WTC11 (cell line): ENCODE measurements around the gene B3GNT4. TPM values are rescaled to one million over a fixed set of nuclear protein-coding genes. Genes with fewer than 3 reads are reported as not detected.

Experiments used
- ATAC-seq: fragments of 200-7000 bp; cut with Tn5 transposase; 2 replicates; pipeline ENCODE4 v1.10.0; 2021; ENCODE audit warnings: mild to moderate bottlenecking, moderate library complexity
- CTCF ChIA-PET: fragments of 300-600 bp; sonication (Branson Sonifier 250); formaldehyde crosslinking; loops from one replicate; lab custom pipeline; 2021; ENCODE audit warnings: antibody characterized with exemption; lab: Charles Lee
- POLR2A ChIA-PET: fragments of 350-600 bp; sonication (Branson Sonifier 250); formaldehyde crosslinking; loops from one replicate; lab custom pipeline; 2021; ENCODE audit warnings: antibody characterized with exemption; lab: Charles Lee
- DNase-seq: peaks from one replicate; pipeline ENCODE4 v3.0.0; 2021; ENCODE audit warnings: low spot score
- H3K27ac Mint-ChIP-seq: 2 replicates; pipeline ENCODE4 v1.8.0; 2021; ENCODE audit warnings: mixed read lengths
- H3K27me3 Mint-ChIP-seq: 2 replicates; pipeline ENCODE4 v1.8.0; 2021; ENCODE audit warnings: low read depth, mild to moderate bottlenecking, moderate library complexity, mixed read lengths
- H3K36me3 Mint-ChIP-seq: 2 replicates; pipeline ENCODE4 v1.8.0; 2021; ENCODE audit warnings: mixed read lengths
- H3K4me1 Mint-ChIP-seq: 2 replicates; pipeline ENCODE4 v1.8.0; 2022; ENCODE audit warnings: mixed read lengths
- H3K4me3 Mint-ChIP-seq: 2 replicates; pipeline ENCODE4 v1.8.0; 2021; ENCODE audit warnings: mild to moderate bottlenecking, moderate library complexity, mixed read lengths
- H3K9me3 Mint-ChIP-seq: 2 replicates; pipeline ENCODE4 v1.8.0; 2021; ENCODE audit warnings: mixed read lengths
- CBFB ChIP-seq: sonication (generic); formaldehyde crosslinking; IDR thresholded peaks from 2 replicates; pipeline ENCODE4 v1.8.1; 2022; ENCODE audit warnings: mild to moderate bottlenecking, low read depth, missing genetic modification reagents
- CDX4 ChIP-seq: fragments of 250-450 bp; sonication (Bioruptor Pico); IDR thresholded peaks from 2 replicates; pipeline ENCODE4 v1.9.0; 2021; ENCODE audit warnings: moderate library complexity, mild to moderate bottlenecking, inconsistent platforms, borderline replicate concordance
- CREB1 ChIP-seq: sonication (generic); formaldehyde crosslinking; IDR thresholded peaks from 2 replicates; pipeline ENCODE4 v1.8.0; 2023; ENCODE audit warnings: mild to moderate bottlenecking, missing genetic modification reagents
- CTCF ChIP-seq: fragments of 200-600 bp; IDR thresholded peaks from 2 replicates; pipeline ENCODE4 v1.8.0; 2022; ENCODE audit warnings: antibody characterized with exemption
- FOXJ3 ChIP-seq: sonication (generic); formaldehyde crosslinking; IDR thresholded peaks from 2 replicates; pipeline ENCODE4 v1.9.0; 2021; ENCODE audit warnings: missing genetic modification reagents, mild to moderate bottlenecking, borderline replicate concordance
- IRF2 ChIP-seq: sonication (generic); formaldehyde crosslinking; IDR thresholded peaks from 2 replicates; pipeline ENCODE4 v1.8.0; 2022; ENCODE audit warnings: low read depth, missing genetic modification reagents, borderline replicate concordance
- MAX ChIP-seq: sonication (generic); formaldehyde crosslinking; IDR thresholded peaks from 2 replicates; pipeline ENCODE4 v1.8.0; 2022; ENCODE audit warnings: mild to moderate bottlenecking, missing genetic modification reagents
- MXD4 ChIP-seq: fragments of 250-450 bp; sonication (Bioruptor Pico); IDR thresholded peaks from 2 replicates; pipeline ENCODE4 v1.8.0; 2021; ENCODE audit warnings: mild to moderate bottlenecking, moderate library complexity, borderline replicate concordance
- RORB ChIP-seq: fragments of 250-450 bp; sonication (Bioruptor Pico); IDR thresholded peaks from 2 replicates; pipeline ENCODE4 v1.9.0; 2021; ENCODE audit warnings: mild to moderate bottlenecking
- TEAD1 ChIP-seq: sonication (generic); formaldehyde crosslinking; IDR thresholded peaks from 2 replicates; pipeline ENCODE4 v1.8.0; 2022; ENCODE audit warnings: mild to moderate bottlenecking, missing genetic modification reagents
- TP53 ChIP-seq: sonication (generic); formaldehyde crosslinking; IDR thresholded peaks from 2 replicates; pipeline ENCODE4 v1.8.1; 2023; ENCODE audit warnings: mild to moderate bottlenecking, missing genetic modification reagents
- ZNF138 ChIP-seq: sonication (generic); formaldehyde crosslinking; conservative IDR thresholded peaks from 2 replicates; pipeline ENCODE4 v1.8.1; 2022; ENCODE audit warnings: mild to moderate bottlenecking, moderate library complexity, missing genetic modification reagents
- ZNF263 ChIP-seq: sonication (generic); formaldehyde crosslinking; IDR thresholded peaks from 2 replicates; pipeline ENCODE4 v1.8.1; 2022; ENCODE audit warnings: low read depth, mild to moderate bottlenecking, moderate library complexity, missing genetic modification reagents
- ZNF396 ChIP-seq: fragments of 250-450 bp; sonication (Bioruptor Pico); IDR thresholded peaks from 2 replicates; pipeline ENCODE4 v1.8.0; 2021; ENCODE audit warnings: mild to moderate bottlenecking, moderate library complexity, borderline replicate concordance
- ZNF423 ChIP-seq: fragments of 250-450 bp; sonication (Bioruptor Pico); IDR thresholded peaks from 2 replicates; pipeline ENCODE4 v2.1.2; 2022; ENCODE audit warnings: mild to moderate bottlenecking, moderate library complexity
- total RNA-seq: library from RNA; stranded (reverse); gene quantifications from 3 replicates; pipeline ENCODE4 v1.2.3, GENCODE V29; 2021
- TF ChIP-seq, protein P1 (sequence below): sonication (generic); formaldehyde crosslinking; IDR thresholded peaks from 2 replicates; pipeline ENCODE4 v1.8.1; 2022; ENCODE audit warnings: missing genetic modification reagents, borderline replicate concordance
- TF ChIP-seq, protein P2 (sequence below): sonication (generic); formaldehyde crosslinking; IDR thresholded peaks from 2 replicates; pipeline ENCODE4 v1.8.0; 2022; ENCODE audit warnings: mild to moderate bottlenecking, missing genetic modification reagents
- TF ChIP-seq, protein P3 (sequence below): sonication (generic); formaldehyde crosslinking; IDR thresholded peaks from 2 replicates; pipeline ENCODE4 v1.8.1; 2023; ENCODE audit warnings: mild to moderate bottlenecking, missing genetic modification reagents, borderline replicate concordance
- TF ChIP-seq, protein P4 (sequence below): sonication (generic); formaldehyde crosslinking; IDR thresholded peaks from 2 replicates; pipeline ENCODE4 v1.8.1; 2023; ENCODE audit warnings: mild to moderate bottlenecking, moderate library complexity, missing genetic modification reagents

Gene B3GNT4
- total RNA-seq, 1 experiment from 2014 or later, result 2.0 TPM

DNA sequence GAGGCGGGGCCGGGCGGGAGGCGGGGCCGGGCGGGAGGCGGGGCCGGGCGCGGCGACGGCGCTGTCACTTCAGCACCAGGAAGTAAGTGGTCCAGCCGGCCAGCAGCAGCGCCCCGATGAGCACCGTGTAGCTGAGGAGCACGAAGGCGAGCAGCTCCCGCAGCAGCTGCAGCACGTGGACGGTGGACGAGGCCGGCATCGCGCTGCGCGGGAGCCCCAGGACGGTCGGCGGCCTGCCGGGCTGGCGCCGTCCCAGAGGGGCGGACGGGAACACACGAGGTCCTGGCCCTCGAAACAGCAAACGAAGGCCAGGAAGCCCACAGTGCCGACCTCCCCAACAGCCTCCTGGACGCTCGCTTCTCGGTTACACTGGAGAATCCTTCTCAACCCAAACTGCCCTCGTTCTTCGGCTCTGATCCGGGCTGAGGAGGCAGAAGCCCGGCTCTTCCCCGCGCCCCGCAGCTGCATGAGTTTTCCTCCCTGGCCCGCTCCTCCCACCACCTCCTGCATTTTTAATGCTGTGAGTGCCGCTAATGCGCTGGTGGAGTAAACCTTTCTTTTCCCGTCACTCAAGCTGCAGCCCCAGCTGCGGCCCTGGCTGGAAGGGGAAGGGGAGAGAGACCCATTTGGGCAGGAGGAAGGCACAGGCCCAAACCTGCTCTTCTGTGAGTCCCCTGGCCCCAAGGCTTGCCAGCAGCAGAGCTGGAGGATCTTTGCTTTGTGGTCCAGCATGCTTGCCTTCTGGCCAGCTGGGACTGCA is 23.0 kb downstream of the B3GNT4 start (continued):
- TF ChIP-seq IRF2 (0 out of 2 replicates have a peak, but pooled peaks have one; percentile 74), MXD4 (CRISPR knock-in tag) (no peak), FOXJ3 (CRISPR knock-in tag) (0 out of 2 replicates have a peak, but pooled peaks have one; percentile 71), CDX4 (CRISPR knock-in tag) (no peak), CREB1 (peak; percentile 94), ZNF423 (CRISPR knock-in tag) (no peak), TEAD1 (CRISPR knock-in tag) (peak; percentile 96)
- TF ChIP-seq, protein P1, sequence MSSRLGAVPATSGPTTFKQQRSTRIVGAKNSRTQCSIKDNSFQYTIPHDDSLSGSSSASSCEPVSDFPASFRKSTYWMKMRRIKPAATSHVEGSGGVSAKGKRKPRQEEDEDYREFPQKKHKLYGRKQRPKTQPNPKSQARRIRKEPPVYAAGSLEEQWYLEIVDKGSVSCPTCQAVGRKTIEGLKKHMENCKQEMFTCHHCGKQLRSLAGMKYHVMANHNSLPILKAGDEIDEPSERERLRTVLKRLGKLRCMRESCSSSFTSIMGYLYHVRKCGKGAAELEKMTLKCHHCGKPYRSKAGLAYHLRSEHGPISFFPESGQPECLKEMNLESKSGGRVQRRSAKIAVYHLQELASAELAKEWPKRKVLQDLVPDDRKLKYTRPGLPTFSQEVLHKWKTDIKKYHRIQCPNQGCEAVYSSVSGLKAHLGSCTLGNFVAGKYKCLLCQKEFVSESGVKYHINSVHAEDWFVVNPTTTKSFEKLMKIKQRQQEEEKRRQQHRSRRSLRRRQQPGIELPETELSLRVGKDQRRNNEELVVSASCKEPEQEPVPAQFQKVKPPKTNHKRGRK (CRISPR knock-in tag), result 0 out of 2 replicates have a peak, but pooled peaks have one; percentile 82
- TF ChIP-seq, protein P2, sequence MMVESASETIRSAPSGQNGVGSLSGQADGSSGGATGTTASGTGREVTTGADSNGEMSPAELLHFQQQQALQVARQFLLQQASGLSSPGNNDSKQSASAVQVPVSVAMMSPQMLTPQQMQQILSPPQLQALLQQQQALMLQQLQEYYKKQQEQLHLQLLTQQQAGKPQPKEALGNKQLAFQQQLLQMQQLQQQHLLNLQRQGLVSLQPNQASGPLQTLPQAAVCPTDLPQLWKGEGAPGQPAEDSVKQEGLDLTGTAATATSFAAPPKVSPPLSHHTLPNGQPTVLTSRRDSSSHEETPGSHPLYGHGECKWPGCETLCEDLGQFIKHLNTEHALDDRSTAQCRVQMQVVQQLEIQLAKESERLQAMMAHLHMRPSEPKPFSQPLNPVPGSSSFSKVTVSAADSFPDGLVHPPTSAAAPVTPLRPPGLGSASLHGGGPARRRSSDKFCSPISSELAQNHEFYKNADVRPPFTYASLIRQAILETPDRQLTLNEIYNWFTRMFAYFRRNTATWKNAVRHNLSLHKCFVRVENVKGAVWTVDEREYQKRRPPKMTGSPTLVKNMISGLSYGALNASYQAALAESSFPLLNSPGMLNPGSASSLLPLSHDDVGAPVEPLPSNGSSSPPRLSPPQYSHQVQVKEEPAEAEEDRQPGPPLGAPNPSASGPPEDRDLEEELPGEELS (CRISPR knock-in tag), result peak; percentile 99
- TF ChIP-seq, protein P3, sequence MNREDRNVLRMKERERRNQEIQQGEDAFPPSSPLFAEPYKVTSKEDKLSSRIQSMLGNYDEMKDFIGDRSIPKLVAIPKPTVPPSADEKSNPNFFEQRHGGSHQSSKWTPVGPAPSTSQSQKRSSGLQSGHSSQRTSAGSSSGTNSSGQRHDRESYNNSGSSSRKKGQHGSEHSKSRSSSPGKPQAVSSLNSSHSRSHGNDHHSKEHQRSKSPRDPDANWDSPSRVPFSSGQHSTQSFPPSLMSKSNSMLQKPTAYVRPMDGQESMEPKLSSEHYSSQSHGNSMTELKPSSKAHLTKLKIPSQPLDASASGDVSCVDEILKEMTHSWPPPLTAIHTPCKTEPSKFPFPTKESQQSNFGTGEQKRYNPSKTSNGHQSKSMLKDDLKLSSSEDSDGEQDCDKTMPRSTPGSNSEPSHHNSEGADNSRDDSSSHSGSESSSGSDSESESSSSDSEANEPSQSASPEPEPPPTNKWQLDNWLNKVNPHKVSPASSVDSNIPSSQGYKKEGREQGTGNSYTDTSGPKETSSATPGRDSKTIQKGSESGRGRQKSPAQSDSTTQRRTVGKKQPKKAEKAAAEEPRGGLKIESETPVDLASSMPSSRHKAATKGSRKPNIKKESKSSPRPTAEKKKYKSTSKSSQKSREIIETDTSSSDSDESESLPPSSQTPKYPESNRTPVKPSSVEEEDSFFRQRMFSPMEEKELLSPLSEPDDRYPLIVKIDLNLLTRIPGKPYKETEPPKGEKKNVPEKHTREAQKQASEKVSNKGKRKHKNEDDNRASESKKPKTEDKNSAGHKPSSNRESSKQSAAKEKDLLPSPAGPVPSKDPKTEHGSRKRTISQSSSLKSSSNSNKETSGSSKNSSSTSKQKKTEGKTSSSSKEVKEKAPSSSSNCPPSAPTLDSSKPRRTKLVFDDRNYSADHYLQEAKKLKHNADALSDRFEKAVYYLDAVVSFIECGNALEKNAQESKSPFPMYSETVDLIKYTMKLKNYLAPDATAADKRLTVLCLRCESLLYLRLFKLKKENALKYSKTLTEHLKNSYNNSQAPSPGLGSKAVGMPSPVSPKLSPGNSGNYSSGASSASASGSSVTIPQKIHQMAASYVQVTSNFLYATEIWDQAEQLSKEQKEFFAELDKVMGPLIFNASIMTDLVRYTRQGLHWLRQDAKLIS (CRISPR knock-in tag), result no peak; the same call in 1 of the 2 replicates
- TF ChIP-seq, protein P4, sequence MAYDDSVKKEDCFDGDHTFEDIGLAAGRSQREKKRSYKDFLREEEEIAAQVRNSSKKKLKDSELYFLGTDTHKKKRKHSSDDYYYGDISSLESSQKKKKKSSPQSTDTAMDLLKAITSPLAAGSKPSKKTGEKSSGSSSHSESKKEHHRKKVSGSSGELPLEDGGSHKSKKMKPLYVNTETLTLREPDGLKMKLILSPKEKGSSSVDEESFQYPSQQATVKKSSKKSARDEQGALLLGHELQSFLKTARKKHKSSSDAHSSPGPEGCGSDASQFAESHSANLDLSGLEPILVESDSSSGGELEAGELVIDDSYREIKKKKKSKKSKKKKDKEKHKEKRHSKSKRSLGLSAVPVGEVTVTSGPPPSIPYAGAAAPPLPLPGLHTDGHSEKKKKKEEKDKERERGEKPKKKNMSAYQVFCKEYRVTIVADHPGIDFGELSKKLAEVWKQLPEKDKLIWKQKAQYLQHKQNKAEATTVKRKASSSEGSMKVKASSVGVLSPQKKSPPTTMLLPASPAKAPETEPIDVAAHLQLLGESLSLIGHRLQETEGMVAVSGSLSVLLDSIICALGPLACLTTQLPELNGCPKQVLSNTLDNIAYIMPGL (CRISPR knock-in tag), result peak; percentile 44; the same call in 1 of the 2 replicates

GRCh38 chr12:122227341-122227740 is 23.8 kb downstream of the B3GNT4 start:
- POLR2A ChIA-PET, result no interaction called here
- TF ChIP-seq CBFB (CRISPR knock-in tag), result no peak
- no peak for TF ChIP-seq TP53 (CRISPR knock-in tag)
- TF ChIP-seq CTCF, result no peak
- TF ChIP-seq MAX (CRISPR knock-in tag), result no peak
- TF ChIP-seq IRF2, result no peak
- no peak for TF ChIP-seq ZNF396 (CRISPR knock-in tag)
- TF ChIP-seq, protein P4 (CRISPR knock-in tag), result no peak
- TF ChIP-seq ZNF263 (CRISPR knock-in tag), result no peak
- no peak for TF ChIP-seq ZNF138 (CRISPR knock-in tag)
- TF ChIP-seq RORB (CRISPR knock-in tag), result no peak

More at GRCh38 chr12:122227341-122227740, 23.8 kb downstream of the B3GNT4 start:
- Mint-ChIP-seq H3K27me3 (no peaks in the 10 kb centered on the region; the same call in 1 of the 2 replicates), H3K4me3 (peak overlapping the region; percentile 60), H3K27ac (no peak overlapping the region), H3K36me3 (peaks cover 18% of the 10 kb centered on the region), H3K4me1 (peaks cover 24% of the 10 kb centered on the region), H3K9me3 (no peaks in the 10 kb centered on the region)
- CTCF ChIA-PET, result interaction anchor here (1.2 kb wide), 1 partner anchor 526 kb away, joined by 3 read pairs; the partner anchor contains the start of gene DENR
- no peak for DNase-seq
- ATAC-seq, result no peak
